ENCODE measurements around the gene MATCAP1.

DNA sequence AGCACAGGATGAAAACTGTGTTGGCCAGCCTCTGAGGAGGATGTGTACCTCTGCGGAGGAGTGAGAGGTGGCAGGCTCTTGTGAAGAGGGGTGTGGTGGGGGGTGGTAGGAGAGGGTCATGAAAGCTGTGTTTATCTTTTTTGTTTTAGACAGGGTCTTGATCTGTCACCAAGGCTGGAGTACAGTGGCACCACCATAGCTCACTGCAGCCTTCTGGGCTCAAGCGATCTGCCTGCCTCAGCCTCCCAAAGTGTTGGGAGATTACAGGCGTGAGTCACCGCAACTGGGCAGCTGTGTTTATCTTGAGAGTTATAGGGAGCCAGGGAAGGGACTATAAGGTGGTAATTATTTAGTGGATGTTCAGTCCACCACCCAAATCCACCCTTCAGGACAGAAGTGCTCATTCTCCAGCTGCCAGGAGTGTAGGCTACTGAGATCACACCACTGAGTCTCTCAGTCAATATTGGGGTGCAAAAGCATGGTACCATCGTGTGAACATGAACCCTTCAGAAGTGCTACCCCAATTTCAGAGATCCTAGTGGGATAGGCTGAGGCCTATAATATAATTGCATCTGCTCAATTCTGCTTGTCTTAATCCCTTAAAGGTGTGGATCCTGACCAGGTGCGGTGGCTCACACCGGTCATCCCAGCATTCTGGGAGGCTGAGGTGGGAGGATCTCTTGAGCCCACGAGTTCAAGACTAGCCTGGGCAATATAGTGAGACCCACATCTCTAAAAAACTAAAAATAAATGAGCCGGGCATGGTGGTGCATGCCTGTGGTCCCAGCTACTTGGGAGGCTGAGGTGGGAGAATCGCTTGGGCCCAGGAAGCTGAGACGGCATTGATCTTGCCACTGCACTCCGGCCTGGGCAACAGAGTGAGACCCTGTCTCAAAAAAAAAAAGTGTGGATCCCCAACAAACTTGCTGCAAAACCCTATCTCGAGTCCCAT lies 7.0 kb upstream of the MATCAP1 start:
- TF ChIP-seq CTCF (optimal IDR thresholded peaks at IDR 0.05 in 1 of 3, IDR thresholded peaks at IDR 0.05 in 1 of 3, conservative IDR thresholded peaks at IDR 0.05 in 1 of 3; ENCODE audit: extremely low read depth in 1 of 3, insufficient read depth in 2 of 3, low read length in 3 of 3) (no peak), EZH2 (IDR thresholded peaks at IDR 0.05; ENCODE audit: low read length) (no peak)
